ENCODE results near the gene AOAH. TPM values are rescaled to one million over a fixed set of nuclear protein-coding genes. Genes with fewer than 3 reads are reported as not detected.

The AOAH gene
- total RNA-seq, 1 donor from 2014 or later = 5.5 TPM

GRCh38 chr7:36742911-36743775 lies 18.8 kb upstream of the AOAH start:
- DNase-seq (ENCODE audit: low spot score) = no peak
- no peaks in the 10 kb centered on the region for H3K36me3 Mint-ChIP-seq
- Histone ChIP-seq H3K79me2 (ENCODE audit: low read depth) (no peaks in the 10 kb centered on the region), H3K36me3 (no peaks in the 10 kb centered on the region), H2AFZ (replicated peaks) (no peak overlapping the region), H3F3A (ENCODE audit: low read depth) (no peaks in the 10 kb centered on the region), H3K4me2 (no peak overlapping the region), H3K9me3 (ENCODE audit: low read depth) (no peaks in the 10 kb centered on the region), H3K4me3 (no peak overlapping the region), H3K27ac (no peak overlapping the region), H3K27me3 (no peaks in the 10 kb centered on the region), H3K9ac (no peak overlapping the region), H3K4me1 (no peaks in the 10 kb centered on the region), H4K20me1 (ENCODE audit: low read depth) (no peaks in the 10 kb centered on the region)
- no peak overlapping the region for H3K4me3 Mint-ChIP-seq
- no peaks in the 10 kb centered on the region for H3K27me3 Mint-ChIP-seq (ENCODE audit: insufficient read depth, low read depth)
- peaks cover 2% of the 10 kb centered on the region for H3K9me3 Mint-ChIP-seq
- H3K4me1 Mint-ChIP-seq = peaks cover 10% of the 10 kb centered on the region
- H3K27ac Mint-ChIP-seq = no peak overlapping the region
- no peak for TF ChIP-seq CTCF (IDR thresholded peaks at IDR 0.05)
- no peak for TF ChIP-seq EZH2phosphoT487 (IDR thresholded peaks at IDR 0.05)
- no peak for TF ChIP-seq EZH2 (IDR thresholded peaks at IDR 0.05)

- H3K4me1 ChIP-seq = no peaks in the 10 kb centered on the region
- H4K20me1 ChIP-seq (ENCODE audit: low read depth) = no peaks in the 10 kb centered on the region
- no peak overlapping the region for H3K4me2 ChIP-seq
- no peaks in the 10 kb centered on the region for H3K9me3 ChIP-seq (ENCODE audit: low read depth)
- no peak overlapping the region for H3K4me3 ChIP-seq
- no peaks in the 10 kb centered on the region for H3K27me3 ChIP-seq
- peaks cover 2% of the 10 kb centered on the region for H3K9me3 Mint-ChIP-seq
- H3F3A ChIP-seq (ENCODE audit: low read depth) = no peaks in the 10 kb centered on the region
- no peaks in the 10 kb centered on the region for H3K36me3 Mint-ChIP-seq
- no peaks in the 10 kb centered on the region for H3K27me3 Mint-ChIP-seq (ENCODE audit: insufficient read depth, low read depth)
- no peaks in the 10 kb centered on the region for H3K36me3 ChIP-seq
- no peaks in the 10 kb centered on the region for H3K4me1 Mint-ChIP-seq
- H3K4me3 Mint-ChIP-seq = no peak overlapping the region
- no peak overlapping the region for H2AFZ ChIP-seq (replicated peaks)
- H3K9ac ChIP-seq = no peak overlapping the region
- no peak overlapping the region for H3K27ac ChIP-seq
- TF ChIP-seq EZH2 (IDR thresholded peaks at IDR 0.05) (no peak), CTCF (IDR thresholded peaks at IDR 0.05) (no peak), EZH2phosphoT487 (IDR thresholded peaks at IDR 0.05) (no peak)
- no peak for DNase-seq (ENCODE audit: low spot score)
- H3K27ac Mint-ChIP-seq = no peak overlapping the region
- H3K79me2 ChIP-seq (ENCODE audit: low read depth) = no peaks in the 10 kb centered on the region
These were observed 17.6 kb upstream of the AOAH start for GRCh38 chr7:36741866-36742265.

- H3K79me2 ChIP-seq (ENCODE audit: low read depth) = no peaks in the 10 kb centered on the region
- Mint-ChIP-seq H3K27me3 (ENCODE audit: insufficient read depth, low read depth) (no peaks in the 10 kb centered on the region), H3K27ac (no peak overlapping the region), H3K4me1 (peaks cover 8% of the 10 kb centered on the region), H3K4me3 (no peak overlapping the region), H3K9me3 (peaks cover 2% of the 10 kb centered on the region), H3K36me3 (no peaks in the 10 kb centered on the region)
- H3K9me3 ChIP-seq (ENCODE audit: low read depth) = no peaks in the 10 kb centered on the region
- H2AFZ ChIP-seq (replicated peaks) = no peak overlapping the region
- no peaks in the 10 kb centered on the region for H3K27me3 ChIP-seq
- H3K27ac ChIP-seq = no peak overlapping the region
- H3K4me2 ChIP-seq = no peak overlapping the region
- H3F3A ChIP-seq (ENCODE audit: low read depth) = no peaks in the 10 kb centered on the region
- H3K4me1 ChIP-seq = no peaks in the 10 kb centered on the region
- H3K36me3 ChIP-seq = no peaks in the 10 kb centered on the region
- H4K20me1 ChIP-seq (ENCODE audit: low read depth) = no peaks in the 10 kb centered on the region
- TF ChIP-seq EZH2phosphoT487 (IDR thresholded peaks at IDR 0.05) = no peak
- no peak for TF ChIP-seq CTCF (IDR thresholded peaks at IDR 0.05)
- no peak for TF ChIP-seq EZH2 (IDR thresholded peaks at IDR 0.05)
- no peak overlapping the region for H3K9ac ChIP-seq
- H3K4me3 ChIP-seq = no peak overlapping the region
- no peak for DNase-seq (ENCODE audit: low spot score)
These were observed 15.1 kb upstream of the AOAH start for GRCh38 chr7:36739351-36739750.

Data from neural progenitor cell (in vitro differentiated cells).